PC-3 (cell line): ENCODE measurements around the gene WLS.

Experiments
- EZH2 ChIP-seq: fragments of 300-600 bp; sonication (generic); IDR thresholded peaks from one replicate; pipeline ENCODE4 v1.6.1; 2017; ENCODE audit warnings: antibody characterized with exemption, mild to moderate bottlenecking, low read length; ENCODE audit not compliant: unreplicated experiment
- EZH2phosphoT487 ChIP-seq: fragments of 300-600 bp; sonication (generic); IDR thresholded peaks from 2 replicates; pipeline ENCODE4 v1.6.1; 2018; ENCODE audit warnings: mild to moderate bottlenecking, antibody characterized with exemption, low read length, borderline replicate concordance
- TF ChIP-seq, protein P1 (sequence below): fragments of 300-600 bp; sonication (generic); conservative IDR thresholded peaks from 2 replicates; pipeline ENCODE4 v1.5.1; 2017; ENCODE audit warnings: antibody characterized with exemption, low read depth, mild to moderate bottlenecking, low read length

DNA sequence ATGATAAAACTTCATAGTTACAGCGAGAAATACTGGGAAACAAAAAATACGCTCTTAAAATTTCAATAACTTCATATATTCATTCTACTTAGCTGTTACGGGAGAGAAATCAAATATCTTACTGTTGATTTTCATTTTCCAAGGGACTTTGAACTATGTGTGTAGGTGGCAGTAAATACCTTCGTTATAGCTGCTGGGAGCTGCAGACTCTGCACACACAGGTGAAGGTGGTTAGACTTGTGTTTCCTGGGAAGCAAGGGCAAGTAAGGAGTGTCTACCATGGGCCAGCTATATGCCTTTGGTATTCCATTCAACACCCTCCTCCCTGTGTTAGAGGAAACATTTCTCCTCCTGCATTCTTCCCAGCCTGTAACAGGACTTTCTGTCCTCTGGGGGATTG, 130.5 kb downstream of the WLS start:
- no peak for TF ChIP-seq EZH2
- TF ChIP-seq, protein P1, sequence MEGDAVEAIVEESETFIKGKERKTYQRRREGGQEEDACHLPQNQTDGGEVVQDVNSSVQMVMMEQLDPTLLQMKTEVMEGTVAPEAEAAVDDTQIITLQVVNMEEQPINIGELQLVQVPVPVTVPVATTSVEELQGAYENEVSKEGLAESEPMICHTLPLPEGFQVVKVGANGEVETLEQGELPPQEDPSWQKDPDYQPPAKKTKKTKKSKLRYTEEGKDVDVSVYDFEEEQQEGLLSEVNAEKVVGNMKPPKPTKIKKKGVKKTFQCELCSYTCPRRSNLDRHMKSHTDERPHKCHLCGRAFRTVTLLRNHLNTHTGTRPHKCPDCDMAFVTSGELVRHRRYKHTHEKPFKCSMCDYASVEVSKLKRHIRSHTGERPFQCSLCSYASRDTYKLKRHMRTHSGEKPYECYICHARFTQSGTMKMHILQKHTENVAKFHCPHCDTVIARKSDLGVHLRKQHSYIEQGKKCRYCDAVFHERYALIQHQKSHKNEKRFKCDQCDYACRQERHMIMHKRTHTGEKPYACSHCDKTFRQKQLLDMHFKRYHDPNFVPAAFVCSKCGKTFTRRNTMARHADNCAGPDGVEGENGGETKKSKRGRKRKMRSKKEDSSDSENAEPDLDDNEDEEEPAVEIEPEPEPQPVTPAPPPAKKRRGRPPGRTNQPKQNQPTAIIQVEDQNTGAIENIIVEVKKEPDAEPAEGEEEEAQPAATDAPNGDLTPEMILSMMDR = no peak
- TF ChIP-seq EZH2phosphoT487 = no peak
